Measurements from ENCODE around the gene SEMA5A. TPM values are rescaled to one million over a fixed set of nuclear protein-coding genes. Genes with fewer than 3 reads are reported as not detected.

The SEMA5A gene
- total and polyA plus RNA-seq, 2 of the 8 experiments (the other 6 are each of a cell fraction or from before 2014, with no cell fraction given): 5.3 to 8.9 TPM

DNA sequence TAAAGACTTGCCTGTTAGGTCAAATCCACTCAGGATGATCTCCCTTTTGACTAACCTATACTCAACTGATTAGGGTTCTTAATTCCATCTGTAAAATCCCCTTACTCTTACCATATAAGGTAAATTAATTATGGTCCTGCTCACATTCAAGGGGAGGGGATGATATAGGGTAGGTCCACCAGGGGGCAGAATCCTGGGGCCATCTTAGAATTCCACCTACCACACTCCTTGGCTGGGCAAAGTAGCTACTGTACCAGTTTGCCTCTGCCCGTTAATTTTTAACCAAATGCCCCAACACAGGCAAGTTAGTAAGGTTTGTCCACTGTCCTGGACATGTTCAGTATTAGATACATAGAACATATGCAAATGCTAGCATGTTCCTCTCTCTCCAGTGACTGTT lies 262.4 kb downstream of the SEMA5A start (continued):
- TF ChIP-seq RAD21 (IDR thresholded peaks at IDR 0.05 in 1 of 2, conservative IDR thresholded peaks at IDR 0.05 in 1 of 2; ENCODE audit: low read depth in 2 of 2, low read length in 2 of 2): peak; percentile 33 to 39
- TF ChIP-seq, protein P1, sequence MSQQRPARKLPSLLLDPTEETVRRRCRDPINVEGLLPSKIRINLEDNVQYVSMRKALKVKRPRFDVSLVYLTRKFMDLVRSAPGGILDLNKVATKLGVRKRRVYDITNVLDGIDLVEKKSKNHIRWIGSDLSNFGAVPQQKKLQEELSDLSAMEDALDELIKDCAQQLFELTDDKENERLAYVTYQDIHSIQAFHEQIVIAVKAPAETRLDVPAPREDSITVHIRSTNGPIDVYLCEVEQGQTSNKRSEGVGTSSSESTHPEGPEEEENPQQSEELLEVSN (IDR thresholded peaks at IDR 0.05): no peak

Measured in H1 (cell line).